Nephron progenitor cell (in vitro differentiated cells): Measurements from ENCODE around the gene HAPLN2.

Experiments
- DNase-seq: peaks from one replicate; pipeline ENCODE4 v3.0.0; 2021
- H3K27ac Mint-ChIP-seq: 2 replicates; pipeline ENCODE4 v1.8.0; 2021; ENCODE audit warnings: mild to moderate bottlenecking, moderate library complexity, mixed read lengths
- H3K27me3 Mint-ChIP-seq: 2 replicates; pipeline ENCODE4 v1.8.0; 2021; ENCODE audit warnings: mild to moderate bottlenecking, low read depth, mixed read lengths; ENCODE audit not compliant: poor library complexity
- H3K36me3 Mint-ChIP-seq: 2 replicates; pipeline ENCODE4 v1.8.0; 2021; ENCODE audit warnings: low read depth, mixed read lengths
- H3K4me1 Mint-ChIP-seq: 2 replicates; pipeline ENCODE4 v1.8.0; 2021; ENCODE audit warnings: mixed read lengths
- H3K4me3 Mint-ChIP-seq: 2 replicates; pipeline ENCODE4 v1.8.0; 2021; ENCODE audit warnings: mild to moderate bottlenecking, moderate library complexity, mixed read lengths
- H3K9me3 Mint-ChIP-seq: 2 replicates; pipeline ENCODE4 v1.8.0; 2021; ENCODE audit warnings: mild to moderate bottlenecking, moderate library complexity, mixed read lengths
- TF ChIP-seq, protein P1 (sequence below): fragments of 200-600 bp; sonication (generic); IDR thresholded peaks from 2 replicates; pipeline ENCODE4 v1.5.0; 2021; ENCODE audit warnings: antibody characterized with exemption

Gene HAPLN2

GRCh38 chr1:156619582-156619955, 354 bp downstream of the HAPLN2 start:
- DNase-seq, result no peak
- no peaks in the 10 kb centered on the region for H3K9me3 Mint-ChIP-seq
- no peaks in the 10 kb centered on the region for H3K36me3 Mint-ChIP-seq
- TF ChIP-seq, protein P1, sequence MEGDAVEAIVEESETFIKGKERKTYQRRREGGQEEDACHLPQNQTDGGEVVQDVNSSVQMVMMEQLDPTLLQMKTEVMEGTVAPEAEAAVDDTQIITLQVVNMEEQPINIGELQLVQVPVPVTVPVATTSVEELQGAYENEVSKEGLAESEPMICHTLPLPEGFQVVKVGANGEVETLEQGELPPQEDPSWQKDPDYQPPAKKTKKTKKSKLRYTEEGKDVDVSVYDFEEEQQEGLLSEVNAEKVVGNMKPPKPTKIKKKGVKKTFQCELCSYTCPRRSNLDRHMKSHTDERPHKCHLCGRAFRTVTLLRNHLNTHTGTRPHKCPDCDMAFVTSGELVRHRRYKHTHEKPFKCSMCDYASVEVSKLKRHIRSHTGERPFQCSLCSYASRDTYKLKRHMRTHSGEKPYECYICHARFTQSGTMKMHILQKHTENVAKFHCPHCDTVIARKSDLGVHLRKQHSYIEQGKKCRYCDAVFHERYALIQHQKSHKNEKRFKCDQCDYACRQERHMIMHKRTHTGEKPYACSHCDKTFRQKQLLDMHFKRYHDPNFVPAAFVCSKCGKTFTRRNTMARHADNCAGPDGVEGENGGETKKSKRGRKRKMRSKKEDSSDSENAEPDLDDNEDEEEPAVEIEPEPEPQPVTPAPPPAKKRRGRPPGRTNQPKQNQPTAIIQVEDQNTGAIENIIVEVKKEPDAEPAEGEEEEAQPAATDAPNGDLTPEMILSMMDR, result no peak
- H3K27me3 Mint-ChIP-seq, result peaks cover 74% of the 10 kb centered on the region
- H3K4me3 Mint-ChIP-seq, result no peak overlapping the region
- no peak overlapping the region for H3K27ac Mint-ChIP-seq
- H3K4me1 Mint-ChIP-seq, result peaks cover 27% of the 10 kb centered on the region

DNA sequence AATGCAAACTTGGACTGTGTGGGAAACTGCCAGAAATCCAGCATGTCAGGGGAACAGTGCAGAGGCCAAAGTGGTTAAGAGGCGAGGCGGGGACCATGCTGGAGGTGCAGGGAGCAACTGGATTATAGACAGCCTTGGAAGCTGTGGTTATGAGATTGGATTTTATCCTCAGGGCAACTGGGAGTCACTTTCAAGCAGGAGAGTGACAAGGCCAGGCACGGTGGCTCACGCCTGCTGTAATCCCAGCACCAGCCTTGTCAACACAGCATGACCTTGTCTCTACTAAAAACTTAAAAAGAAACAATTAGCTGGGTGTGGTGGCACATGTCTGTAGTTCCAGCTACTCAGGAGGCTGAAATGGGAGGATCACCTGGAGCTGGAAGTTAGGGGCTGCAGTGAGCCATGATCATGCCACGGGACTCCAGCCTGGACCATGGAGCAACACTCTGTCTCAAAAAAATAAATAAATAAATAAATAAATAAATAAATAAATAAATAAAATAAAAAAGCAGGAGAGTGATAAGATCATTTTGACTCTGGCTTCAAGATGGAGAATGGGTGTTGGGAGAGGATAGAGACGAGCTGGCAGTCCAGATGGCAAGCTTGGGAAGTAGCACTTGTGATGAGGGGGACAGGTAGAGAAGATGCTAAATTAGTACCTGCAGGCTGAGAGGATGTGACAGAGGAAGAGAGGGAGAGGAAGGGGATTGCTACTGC, 3.5 kb downstream of the HAPLN2 start:
- DNase-seq, result no peak
- TF ChIP-seq, protein P1, result no peak
- no peaks in the 10 kb centered on the region for H3K36me3 Mint-ChIP-seq
- no peaks in the 10 kb centered on the region for H3K9me3 Mint-ChIP-seq
- peak overlapping the region; percentile 47 for H3K4me3 Mint-ChIP-seq
- H3K27ac Mint-ChIP-seq, result no peak overlapping the region
- peaks cover 100% of the 10 kb centered on the region for H3K27me3 Mint-ChIP-seq
- H3K4me1 Mint-ChIP-seq, result peaks cover 16% of the 10 kb centered on the region

DNA sequence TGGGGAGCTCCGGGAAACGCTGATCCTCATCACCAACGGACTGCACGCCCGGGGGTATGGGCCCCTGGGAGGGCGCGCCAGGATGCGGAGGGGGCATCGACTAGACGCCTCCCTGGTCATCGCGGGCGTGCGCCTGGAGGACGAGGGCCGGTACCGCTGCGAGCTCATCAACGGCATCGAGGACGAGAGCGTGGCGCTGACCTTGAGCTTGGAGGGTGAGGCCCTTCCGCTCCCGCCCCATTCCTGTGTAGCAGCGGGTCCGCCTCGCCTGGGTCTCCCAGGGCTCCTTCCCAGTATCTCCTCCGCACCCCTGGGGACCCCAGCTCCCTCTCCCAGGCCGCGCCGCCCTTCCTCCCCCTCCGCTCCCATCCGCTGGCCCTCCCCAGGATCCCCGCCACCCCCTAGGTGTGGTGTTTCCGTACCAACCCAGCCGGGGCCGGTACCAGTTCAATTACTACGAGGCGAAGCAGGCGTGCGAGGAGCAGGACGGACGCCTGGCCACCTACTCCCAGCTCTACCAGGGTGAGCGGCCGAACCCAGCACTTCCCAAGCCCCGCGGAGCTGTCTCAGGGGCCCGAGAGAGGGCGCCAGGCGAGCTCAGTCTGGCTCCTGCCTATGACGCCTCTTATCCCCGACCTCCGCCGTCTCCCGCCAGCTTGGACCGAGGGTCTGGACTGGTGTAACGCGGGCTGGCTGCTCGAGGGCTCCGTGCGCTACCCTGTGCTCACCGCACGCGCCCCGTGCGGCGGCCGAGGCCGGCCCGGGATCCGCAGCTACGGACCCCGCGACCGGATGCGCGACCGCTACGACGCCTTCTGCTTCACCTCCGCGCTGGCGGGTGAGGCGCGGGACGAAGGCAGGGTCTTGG, 5.0 kb downstream of the HAPLN2 start:
- Mint-ChIP-seq H3K27ac (no peak overlapping the region), H3K4me1 (peaks cover 11% of the 10 kb centered on the region), H3K4me3 (peak overlapping the region; percentile 65), H3K27me3 (peaks cover 100% of the 10 kb centered on the region), H3K9me3 (no peaks in the 10 kb centered on the region), H3K36me3 (no peaks in the 10 kb centered on the region)
- TF ChIP-seq, protein P1, result peak; percentile 21
- peak; percentile 76 for DNase-seq

GRCh38 chr1:156624814-156625435, 5.7 kb downstream of the HAPLN2 start:
- Mint-ChIP-seq H3K27ac (no peak overlapping the region), H3K4me1 (peaks cover 8% of the 10 kb centered on the region), H3K27me3 (peaks cover 100% of the 10 kb centered on the region), H3K9me3 (no peaks in the 10 kb centered on the region), H3K4me3 (peak overlapping the region; percentile 58), H3K36me3 (no peaks in the 10 kb centered on the region)
- TF ChIP-seq, protein P1, result no peak
- peak; percentile 43 for DNase-seq

DNA sequence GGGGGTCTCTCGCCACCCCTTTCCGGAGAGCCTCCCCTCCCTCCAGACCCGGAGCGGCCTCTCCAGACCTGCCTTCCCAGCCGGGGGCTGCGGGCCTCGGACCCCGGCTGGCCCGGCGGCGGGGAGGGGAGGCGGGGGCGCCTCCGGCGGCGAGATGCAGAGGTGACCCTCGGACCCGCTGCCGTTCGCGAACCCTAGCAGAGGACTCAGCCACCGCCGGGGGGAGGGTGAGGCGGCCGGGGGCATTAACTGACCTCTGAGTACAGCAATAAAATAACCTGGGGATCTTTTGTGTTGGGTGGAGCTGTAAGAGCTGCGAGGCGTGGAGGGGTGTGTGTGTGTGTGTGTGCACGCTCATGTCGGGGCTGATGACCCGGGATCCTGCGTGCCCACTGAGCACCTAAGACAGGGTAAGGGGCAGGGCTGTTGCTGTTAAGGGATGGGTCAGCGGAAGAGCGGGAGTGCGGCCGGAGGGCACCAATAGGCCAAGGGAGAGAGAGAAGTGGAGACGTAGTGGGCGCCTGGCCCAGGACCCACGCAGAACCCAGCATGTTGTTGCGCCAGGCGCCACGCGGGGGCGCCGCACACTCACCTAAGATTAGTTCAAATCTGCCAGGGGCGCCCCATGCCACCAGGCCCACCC, 6.3 kb downstream of the HAPLN2 start:
- H3K9me3 Mint-ChIP-seq, result no peaks in the 10 kb centered on the region
- H3K4me3 Mint-ChIP-seq, result peak overlapping the region; percentile 75
- peaks cover 8% of the 10 kb centered on the region for H3K4me1 Mint-ChIP-seq
- no peaks in the 10 kb centered on the region for H3K36me3 Mint-ChIP-seq
- no peak overlapping the region for H3K27ac Mint-ChIP-seq
- TF ChIP-seq, protein P1, result peak; percentile 82
- H3K27me3 Mint-ChIP-seq, result peaks cover 100% of the 10 kb centered on the region
- DNase-seq, result peak; percentile 78
